ENCODE measurements around the gene HSH2D.

Gene HSH2D

DNA sequence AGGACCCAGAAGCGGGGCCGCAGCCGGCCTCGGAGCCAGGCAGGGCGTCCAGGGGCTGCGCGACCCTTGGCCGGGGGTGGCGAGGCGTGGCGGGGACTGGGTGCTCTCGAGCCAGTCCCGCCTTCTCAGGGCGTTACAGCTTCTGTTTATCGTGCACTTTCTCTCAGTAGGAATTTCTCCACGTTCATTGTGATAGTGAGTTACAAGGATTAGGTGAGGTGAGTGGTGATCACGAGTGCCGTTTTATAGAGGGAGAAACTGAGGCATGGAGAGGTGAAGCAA, 54.8 kb downstream of the HSH2D start:
- DNase-seq, result no peak

- no peak for DNase-seq
Measured at GRCh38 chr19:16199275-16199932, 55.9 kb downstream of the HSH2D start.

- no peak for DNase-seq
Measured at GRCh38 chr19:16200038-16201010, 56.8 kb downstream of the HSH2D start.

DNA sequence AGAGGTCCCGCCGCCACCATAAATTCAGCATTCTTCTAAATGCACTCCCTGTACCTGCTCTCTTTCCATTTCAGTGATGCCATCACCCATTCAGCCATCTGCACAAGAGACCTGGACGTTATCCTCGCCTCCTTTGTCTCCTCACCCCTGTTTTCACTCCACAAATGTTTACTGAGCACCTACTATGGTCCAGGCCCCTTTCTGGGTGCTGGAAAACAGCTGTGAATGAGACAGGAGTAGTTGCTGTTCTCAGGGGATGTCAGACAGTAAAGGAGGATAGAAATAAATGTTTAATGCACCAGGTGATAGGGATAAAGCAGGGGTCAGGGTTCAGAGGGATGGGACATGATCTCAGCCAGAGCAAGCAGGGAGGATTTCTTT, 57.5 kb downstream of the HSH2D start:
- no peak for DNase-seq

GRCh38 chr19:16202320-16203255, 59.1 kb downstream of the HSH2D start:
- no peak for DNase-seq

DNA sequence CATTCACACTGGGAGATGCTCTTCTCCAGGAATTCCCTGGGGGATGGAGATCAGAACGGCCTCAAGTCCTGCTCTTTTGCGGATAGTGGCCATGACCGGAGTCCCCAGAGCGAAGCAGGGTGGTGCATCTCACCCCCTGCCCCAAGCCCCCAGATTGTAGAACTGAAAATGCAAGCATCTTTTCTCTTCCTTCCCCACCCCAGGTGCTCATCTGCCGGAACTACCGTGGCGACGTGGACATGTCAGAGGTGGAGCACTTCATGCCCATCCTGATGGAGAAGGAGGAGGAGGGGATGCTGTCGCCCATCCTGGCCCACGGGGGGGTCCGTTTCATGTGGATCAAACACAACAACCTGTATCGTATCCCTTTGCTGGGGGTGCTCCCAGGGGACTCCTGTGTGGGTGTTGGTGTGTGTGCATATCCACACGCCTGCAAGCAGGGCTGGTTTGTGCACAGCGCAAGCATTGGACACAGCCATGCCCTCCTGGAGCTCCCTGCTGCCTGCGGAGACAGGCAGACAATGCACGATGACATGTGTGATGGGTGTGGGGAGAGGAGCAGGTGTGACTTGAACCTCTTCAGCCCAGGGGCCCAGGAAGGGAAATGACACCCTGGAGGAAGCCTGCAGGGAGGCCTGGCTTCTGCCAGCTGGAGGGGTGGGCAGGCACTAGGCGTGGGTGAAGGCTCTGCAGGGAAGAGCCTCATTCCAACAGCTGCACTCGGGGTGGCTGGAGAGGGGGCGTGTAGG, 59.9 kb downstream of the HSH2D start:
- DNase-seq, result no peak

GRCh38 chr19:16204005-16204294, 60.5 kb downstream of the HSH2D start:
- no peak for DNase-seq

DNA sequence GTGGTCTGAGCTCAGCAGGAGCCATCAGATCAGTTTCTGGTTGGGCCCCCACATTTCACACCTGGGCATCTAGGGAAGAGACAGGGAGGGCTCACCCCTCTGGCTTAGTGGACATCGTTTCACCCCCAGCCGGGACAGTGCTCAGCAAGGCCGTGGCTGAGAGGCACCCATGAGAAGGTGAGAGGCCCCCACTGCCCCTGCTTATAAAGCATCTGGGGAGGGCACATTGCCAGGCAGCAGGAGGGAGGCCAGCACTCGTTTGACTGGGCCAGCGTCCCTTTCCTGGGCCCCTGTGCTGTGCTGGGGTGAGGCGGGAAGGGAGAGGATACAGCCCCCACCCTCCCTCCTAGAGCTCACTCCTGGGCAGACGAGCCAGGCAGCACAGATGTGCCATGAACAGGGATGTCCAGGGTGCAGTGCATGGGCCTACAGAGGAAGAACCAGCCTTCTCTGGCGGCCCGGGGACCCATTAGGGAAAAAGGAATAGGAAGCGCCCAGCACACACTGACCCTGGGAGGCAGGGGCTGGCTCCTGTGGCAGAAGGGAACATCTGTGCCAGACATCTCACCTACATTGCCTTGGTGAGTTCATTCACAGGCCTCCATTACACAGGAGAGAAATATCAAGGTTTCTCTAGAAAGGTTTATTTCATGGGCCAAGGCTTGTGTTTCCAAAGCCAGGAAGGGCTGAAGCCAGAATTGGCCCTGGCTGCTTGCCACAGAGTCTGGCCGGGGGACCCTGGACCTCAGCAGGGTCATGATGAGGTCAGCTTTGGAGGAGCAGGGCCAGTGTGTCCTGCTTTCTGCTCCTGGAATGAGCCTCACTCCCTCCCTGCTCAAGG, 61.9 kb downstream of the HSH2D start:
- no peak for DNase-seq

- DNase-seq, result no peak
Measured at GRCh38 chr19:16206046-16206605, 62.6 kb downstream of the HSH2D start.

- DNase-seq, result no peak
Measured at GRCh38 chr19:16206637-16207036, 63.2 kb downstream of the HSH2D start.

GRCh38 chr19:16207063-16207462, 63.6 kb downstream of the HSH2D start:
- DNase-seq, result no peak

GRCh38 chr19:16207490-16208025, 64.1 kb downstream of the HSH2D start:
- DNase-seq, result no peak

Measured in stimulated activated CD4-positive, alpha-beta T cell treated with anti-CD3 and anti-CD28 coated beads, Interleukin-2, amount 100 ng/mL, for 24 hours (primary cell).